ENCODE results near the gene PPP1CA.

The PPP1CA gene

GRCh38 chr11:67400942-67401494 lies 640 bp downstream of the PPP1CA start:
- Histone ChIP-seq H3K4me3 (ENCODE audit: low read depth, low read length) (peak overlapping the region; percentile 85), H3K27ac (peak overlapping the region; percentile 80), H3K36me3 (replicated peaks) (peaks cover 31% of the 10 kb centered on the region), H3K27me3 (replicated peaks) (no peaks in the 10 kb centered on the region)
- in situ Hi-C loops (cut with HindIII; ENCODE audit: low pct_ligation_motif_present, low sequenced_read_pairs): no loop called here
- no peak for DNase-seq
- TF ChIP-seq CTCF (IDR thresholded peaks at IDR 0.05; ENCODE audit: low read depth, low read length, missing control alignments): no peak

GRCh38 chr11:67400251-67400941 lies 1.3 kb downstream of the PPP1CA start:
- DNase-seq: no peak
- no peak for TF ChIP-seq CTCF (IDR thresholded peaks at IDR 0.05; ENCODE audit: low read depth, low read length, missing control alignments)
- in situ Hi-C loops (cut with HindIII; ENCODE audit: low pct_ligation_motif_present, low sequenced_read_pairs): no loop called here
- H3K27me3 ChIP-seq (replicated peaks): no peaks in the 10 kb centered on the region
- H3K27ac ChIP-seq: no peak overlapping the region
- peak overlapping the region; percentile 85 for H3K4me3 ChIP-seq (ENCODE audit: low read depth, low read length)
- H3K36me3 ChIP-seq (replicated peaks): peaks cover 31% of the 10 kb centered on the region

- no peak for DNase-seq
- in situ Hi-C loops (cut with HindIII; ENCODE audit: low pct_ligation_motif_present, low sequenced_read_pairs): no loop called here
- H3K4me3 ChIP-seq (ENCODE audit: low read depth, low read length): no peak overlapping the region
These were observed 2.7 kb downstream of the PPP1CA start for GRCh38 chr11:67398661-67399563.

GRCh38 chr11:67397986-67398660 lies 3.5 kb downstream of the PPP1CA start:
- Histone ChIP-seq H3K27ac (no peak overlapping the region), H3K4me3 (ENCODE audit: low read depth, low read length) (no peak overlapping the region), H3K27me3 (replicated peaks) (no peaks in the 10 kb centered on the region), H3K36me3 (replicated peaks) (peaks cover 31% of the 10 kb centered on the region)
- TF ChIP-seq CTCF (IDR thresholded peaks at IDR 0.05; ENCODE audit: low read depth, low read length, missing control alignments): no peak
- in situ Hi-C loops (cut with HindIII; ENCODE audit: low pct_ligation_motif_present, low sequenced_read_pairs): no loop called here
- DNase-seq: no peak

More at GRCh38 chr11:67398661-67399563, 2.7 kb downstream of the PPP1CA start:
- no peak overlapping the region for H3K27ac ChIP-seq
- H3K27me3 ChIP-seq (replicated peaks): no peaks in the 10 kb centered on the region
- no peak for TF ChIP-seq CTCF (IDR thresholded peaks at IDR 0.05; ENCODE audit: low read depth, low read length, missing control alignments)
- H3K36me3 ChIP-seq (replicated peaks): peaks cover 31% of the 10 kb centered on the region

GRCh38 chr11:67397536-67397935 lies 4.1 kb downstream of the PPP1CA start:
- no peak overlapping the region for H3K27ac ChIP-seq
- in situ Hi-C loops (cut with HindIII; ENCODE audit: low pct_ligation_motif_present, low sequenced_read_pairs): no loop called here
- peaks cover 31% of the 10 kb centered on the region for H3K36me3 ChIP-seq (replicated peaks)
- H3K4me3 ChIP-seq (ENCODE audit: low read depth, low read length): no peak overlapping the region
- no peaks in the 10 kb centered on the region for H3K27me3 ChIP-seq (replicated peaks)
- TF ChIP-seq CTCF (IDR thresholded peaks at IDR 0.05; ENCODE audit: low read depth, low read length, missing control alignments): no peak
- no peak for DNase-seq
